WTC11 (cell line): ENCODE data around the gene APPL1. TPM values are rescaled to one million over a fixed set of nuclear protein-coding genes. Genes with fewer than 3 reads are reported as not detected.
A peak's percentile ranks its signal among the peaks of the same experiment; 100 is the strongest.

Source experiments
- ATAC-seq: fragments of 200-7000 bp; cut with Tn5 transposase; 2 replicates; pipeline ENCODE4 v1.10.0; 2021; ENCODE audit warnings: mild to moderate bottlenecking, moderate library complexity
- CTCF ChIA-PET: fragments of 300-600 bp; sonication (Branson Sonifier 250); formaldehyde crosslinking; loops from one replicate; lab custom pipeline; 2021; ENCODE audit warnings: antibody characterized with exemption; lab: Charles Lee
- POLR2A ChIA-PET: fragments of 350-600 bp; sonication (Branson Sonifier 250); formaldehyde crosslinking; loops from one replicate; lab custom pipeline; 2021; ENCODE audit warnings: antibody characterized with exemption; lab: Charles Lee
- DNase-seq: peaks from one replicate; pipeline ENCODE4 v3.0.0; 2021; ENCODE audit warnings: low spot score
- H3K27ac Mint-ChIP-seq: 2 replicates; pipeline ENCODE4 v1.8.0; 2021; ENCODE audit warnings: mixed read lengths
- H3K27me3 Mint-ChIP-seq: 2 replicates; pipeline ENCODE4 v1.8.0; 2021; ENCODE audit warnings: low read depth, mild to moderate bottlenecking, moderate library complexity, mixed read lengths
- H3K36me3 Mint-ChIP-seq: 2 replicates; pipeline ENCODE4 v1.8.0; 2021; ENCODE audit warnings: mixed read lengths
- H3K4me1 Mint-ChIP-seq: 2 replicates; pipeline ENCODE4 v1.8.0; 2022; ENCODE audit warnings: mixed read lengths
- H3K4me3 Mint-ChIP-seq: 2 replicates; pipeline ENCODE4 v1.8.0; 2021; ENCODE audit warnings: mild to moderate bottlenecking, moderate library complexity, mixed read lengths
- H3K9me3 Mint-ChIP-seq: 2 replicates; pipeline ENCODE4 v1.8.0; 2021; ENCODE audit warnings: mixed read lengths
- AFF4 ChIP-seq: sonication (generic); formaldehyde crosslinking; IDR thresholded peaks from 2 replicates; pipeline ENCODE4 v1.8.1; 2023; ENCODE audit warnings: mild to moderate bottlenecking, missing genetic modification reagents, borderline replicate concordance
- CREM ChIP-seq: sonication (generic); formaldehyde crosslinking; IDR thresholded peaks from 2 replicates; pipeline ENCODE4 v1.8.1; 2022; ENCODE audit warnings: mild to moderate bottlenecking, missing genetic modification reagents, moderate library complexity
- E2F1 ChIP-seq: sonication (generic); formaldehyde crosslinking; IDR thresholded peaks from 2 replicates; pipeline ENCODE4 v1.8.0; 2022; ENCODE audit warnings: mild to moderate bottlenecking, missing genetic modification reagents
- E2F4 ChIP-seq: sonication (generic); formaldehyde crosslinking; IDR thresholded peaks from 2 replicates; pipeline ENCODE4 v1.8.1; 2022; ENCODE audit warnings: low read depth, mild to moderate bottlenecking, moderate library complexity, missing genetic modification reagents, borderline replicate concordance
- FOXP4 ChIP-seq: sonication (generic); formaldehyde crosslinking; IDR thresholded peaks from 2 replicates; pipeline ENCODE4 v1.8.0; 2022; ENCODE audit warnings: mild to moderate bottlenecking, missing genetic modification reagents
- GTF2I ChIP-seq: fragments of 250-450 bp; sonication (Bioruptor Pico); conservative IDR thresholded peaks from 2 replicates; pipeline ENCODE4 v1.4.0; 2021; ENCODE audit warnings: mild to moderate bottlenecking
- HMGXB4 ChIP-seq: sonication (generic); formaldehyde crosslinking; IDR thresholded peaks from 2 replicates; pipeline ENCODE4 v1.8.1; 2023; ENCODE audit warnings: mild to moderate bottlenecking, moderate library complexity, missing genetic modification reagents
- JAZF1 ChIP-seq: fragments of 250-450 bp; sonication (Bioruptor Pico); IDR thresholded peaks from 2 replicates; pipeline ENCODE4 v1.9.0; 2021; ENCODE audit warnings: moderate library complexity, mild to moderate bottlenecking, inconsistent platforms
- MLX ChIP-seq: sonication (generic); formaldehyde crosslinking; IDR thresholded peaks from 2 replicates; pipeline ENCODE4 v1.8.1; 2023; ENCODE audit warnings: mild to moderate bottlenecking, missing genetic modification reagents, moderate library complexity
- MXD4 ChIP-seq: fragments of 250-450 bp; sonication (Bioruptor Pico); IDR thresholded peaks from 2 replicates; pipeline ENCODE4 v1.8.0; 2021; ENCODE audit warnings: mild to moderate bottlenecking, moderate library complexity, borderline replicate concordance
- NFATC4 ChIP-seq: fragments of 250-450 bp; sonication (Bioruptor Pico); IDR thresholded peaks from 2 replicates; pipeline ENCODE4 v1.9.0; 2021; ENCODE audit warnings: mild to moderate bottlenecking
- USF1 ChIP-seq: sonication (generic); formaldehyde crosslinking; IDR thresholded peaks from 2 replicates; pipeline ENCODE4 v1.8.0; 2022; ENCODE audit warnings: mild to moderate bottlenecking, missing genetic modification reagents
- ZBTB43 ChIP-seq: sonication (generic); formaldehyde crosslinking; IDR thresholded peaks from 2 replicates; pipeline ENCODE4 v1.8.1; 2023; ENCODE audit warnings: mild to moderate bottlenecking, missing genetic modification reagents
- ZNF138 ChIP-seq: sonication (generic); formaldehyde crosslinking; conservative IDR thresholded peaks from 2 replicates; pipeline ENCODE4 v1.8.1; 2022; ENCODE audit warnings: mild to moderate bottlenecking, moderate library complexity, missing genetic modification reagents
- ZNF263 ChIP-seq: sonication (generic); formaldehyde crosslinking; IDR thresholded peaks from 2 replicates; pipeline ENCODE4 v1.8.1; 2022; ENCODE audit warnings: low read depth, mild to moderate bottlenecking, moderate library complexity, missing genetic modification reagents
- ZNF281 ChIP-seq: sonication (generic); formaldehyde crosslinking; IDR thresholded peaks from 2 replicates; pipeline ENCODE4 v1.8.0; 2023; ENCODE audit warnings: mild to moderate bottlenecking, missing genetic modification reagents
- ZNF416 ChIP-seq: fragments of 250-450 bp; sonication (Bioruptor Pico); IDR thresholded peaks from 2 replicates; pipeline ENCODE4 v1.9.0; 2021; ENCODE audit warnings: mild to moderate bottlenecking, inconsistent platforms
- total RNA-seq: library from RNA; stranded (reverse); gene quantifications from 3 replicates; pipeline ENCODE4 v1.2.3, GENCODE V29; 2021

Gene APPL1
- total RNA-seq, 1 experiment from 2014 or later = 35.8 TPM

GRCh38 chr3:57226176-57226575 is 1.4 kb upstream of the APPL1 start (continued):
- TF ChIP-seq AFF4 (no peak), ZBTB43 (CRISPR knock-in tag) (no peak)

- peaks cover 26% of the 10 kb centered on the region for H3K4me1 Mint-ChIP-seq
- peaks cover 5% of the 10 kb centered on the region; the same call in 1 of the 2 replicates for H3K36me3 Mint-ChIP-seq
- ATAC-seq (peak; percentile 36), DNase-seq (peak; percentile 33)
- H3K27ac Mint-ChIP-seq = no peak overlapping the region
- CTCF ChIA-PET = interaction anchor here (1.0 to 2.0 kb wide), 9 partner anchors 29 to 170 kb away, joined by 3 to 6 read pairs (median 4); partner anchors contain the start of gene HESX1
- 0 out of 2 replicates have a peak, but pooled peaks cover 4% of the 10 kb centered on the region for H3K9me3 Mint-ChIP-seq
- H3K27me3 Mint-ChIP-seq = peaks cover 6% of the 10 kb centered on the region; the same call in 1 of the 2 replicates
- H3K4me3 Mint-ChIP-seq = peak overlapping the region; percentile 91
- POLR2A ChIA-PET = interaction anchor here (0.6 to 2.0 kb wide), 6 partner anchors 19 to 370 kb away, joined by 3 to 8 read pairs (median 4); partner anchors contain the start of genes ARF4 and HESX1
- no peak for TF ChIP-seq JAZF1 (CRISPR knock-in tag)
- TF ChIP-seq MXD4 (CRISPR knock-in tag) = no peak
- no peak for TF ChIP-seq ZNF281 (CRISPR knock-in tag)
- TF ChIP-seq NFATC4 (CRISPR knock-in tag) = no peak
- TF ChIP-seq HMGXB4 = peak; percentile 64
- no peak for TF ChIP-seq GTF2I (CRISPR knock-in tag)
- no peak for TF ChIP-seq USF1
- no peak for TF ChIP-seq ZNF416
- no peak for TF ChIP-seq CREM (CRISPR knock-in tag)
- TF ChIP-seq E2F1 = no peak
- no peak for TF ChIP-seq ZNF263 (CRISPR knock-in tag)
- peak; percentile 49; the same call in 1 of the 2 replicates for TF ChIP-seq E2F4 (CRISPR knock-in tag)
- 0 out of 2 replicates have a peak, but pooled peaks have one; percentile 1 for TF ChIP-seq FOXP4
- no peak for TF ChIP-seq ZNF138 (CRISPR knock-in tag)
- TF ChIP-seq MLX (CRISPR knock-in tag) = no peak
These were observed 612 bp downstream of the APPL1 start for GRCh38 chr3:57227930-57228751.
